DMS53 treated with DMSO at 0.1 percent for 48 hours (cell line): Measurements from ENCODE around the gene FAM149A.
A peak's percentile ranks its signal among the peaks of the same experiment; 100 is the strongest.

Experiments used
- DNase-seq: peaks from one replicate; lab custom pipeline; 2025; ENCODE audit not compliant: unreplicated experiment; lab: John Stamatoyannopoulos, UW

Gene FAM149A

DNA sequence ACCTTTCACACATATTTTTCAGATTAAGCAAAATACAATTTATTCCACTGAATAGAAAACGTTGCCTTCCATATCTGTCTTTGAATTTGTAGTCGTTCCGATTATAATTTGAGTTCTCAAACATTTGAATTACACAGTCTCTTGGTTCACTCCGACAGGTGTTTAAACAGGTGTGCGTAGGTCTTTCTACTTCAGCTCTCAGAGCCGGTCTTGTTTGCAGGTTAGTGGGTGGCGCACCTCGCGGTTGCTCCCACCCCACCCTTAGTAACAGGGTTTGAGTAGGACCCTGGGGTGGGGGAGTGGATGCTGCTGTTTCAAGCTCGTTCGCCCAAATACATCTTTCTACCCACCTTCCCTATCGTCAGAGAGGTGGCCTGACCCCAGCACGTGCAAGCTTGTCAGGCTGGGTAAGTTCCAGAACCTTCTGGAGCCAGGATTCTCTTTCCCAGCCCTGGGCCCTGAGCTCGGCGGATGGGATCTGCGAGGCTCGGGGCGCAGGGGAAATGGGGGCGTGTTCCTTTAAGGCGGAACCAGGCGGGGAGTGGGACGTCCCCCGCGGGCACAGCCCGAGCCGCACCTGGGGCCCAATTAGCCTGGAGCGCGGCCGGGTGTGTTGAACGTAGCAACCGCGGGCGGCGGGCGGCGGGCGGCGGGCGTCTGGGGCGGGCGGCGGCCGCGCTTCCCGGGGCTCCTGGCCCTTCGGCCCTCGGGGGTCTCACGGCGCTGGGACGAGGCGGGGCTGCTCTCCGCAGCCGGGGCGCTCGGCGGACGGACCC, at the start of gene FAM149A:
FAM149A (plus strand) TSS at position 591 of the 776 bp plus-strand sequence.
- DNase-seq = peak; percentile 32

DNA sequence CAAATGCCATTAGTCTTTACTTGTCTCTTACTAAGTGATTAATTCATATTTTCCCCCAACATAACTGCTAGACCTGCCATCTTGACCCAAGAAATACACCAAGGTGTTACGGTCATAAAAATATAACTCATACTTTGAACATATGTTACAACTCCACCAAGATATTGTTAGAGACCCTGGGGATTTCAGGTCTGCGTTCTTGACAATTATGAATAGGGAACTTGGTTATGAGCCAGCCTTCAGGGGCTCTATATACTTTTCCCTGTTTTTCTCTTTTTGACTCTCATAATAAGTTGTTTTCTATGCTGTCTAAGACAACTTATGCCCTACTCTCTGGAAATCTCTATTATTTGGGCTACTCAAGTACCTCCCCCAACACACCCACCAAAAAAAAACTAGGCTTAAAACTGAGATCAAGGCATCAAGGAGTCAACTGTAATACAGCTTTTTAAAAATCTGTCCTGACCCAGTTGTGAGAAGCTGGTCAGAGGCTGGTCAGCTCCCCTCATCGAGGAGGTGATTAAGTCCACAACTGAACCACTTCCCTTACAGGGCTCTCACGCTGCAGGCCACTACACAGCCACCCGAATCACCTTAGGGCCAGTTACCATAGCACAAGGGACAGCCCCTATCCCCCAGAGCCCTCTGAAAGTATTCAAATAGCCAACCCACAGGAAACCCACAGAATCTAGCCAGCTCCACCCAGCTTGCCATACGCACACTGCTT, 46.1 kb upstream of the FAM149A start:
- DNase-seq = no peak

DNA sequence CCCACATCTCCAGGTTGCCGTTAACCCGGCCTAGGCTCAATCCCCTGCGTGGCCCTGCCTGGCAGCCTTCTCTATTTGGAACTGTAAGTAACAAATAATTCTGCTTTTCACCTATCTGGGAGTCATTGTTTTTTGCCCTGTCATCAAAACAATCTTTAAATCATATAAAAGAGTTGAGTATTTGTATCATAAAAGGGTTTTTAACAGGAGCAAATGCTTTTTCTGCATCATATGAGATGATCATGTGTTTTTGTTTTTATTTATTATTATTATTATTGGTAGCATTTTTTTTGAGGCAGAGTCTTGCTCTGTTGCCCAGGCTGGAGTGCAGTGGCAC, 45.6 kb upstream of the FAM149A start:
- no peak for DNase-seq

DNA sequence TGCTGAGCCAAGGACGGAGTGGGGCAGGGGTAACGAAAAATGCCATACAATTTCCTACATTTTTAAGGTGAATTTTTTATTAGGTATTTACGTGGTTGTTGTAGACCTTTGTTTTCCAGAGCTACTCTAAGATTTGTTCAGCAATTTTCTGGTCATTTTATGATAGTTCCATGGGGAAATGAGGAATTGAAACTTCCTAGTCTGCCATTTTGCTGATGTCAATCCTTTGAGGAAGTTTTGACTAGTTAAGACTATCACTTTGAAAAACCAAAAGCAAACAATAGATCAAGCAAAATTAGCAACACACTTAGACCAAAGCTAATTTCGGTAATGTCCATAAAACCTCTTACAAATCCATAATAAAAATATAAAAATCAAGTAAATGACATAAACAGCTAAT, 42.6 kb upstream of the FAM149A start:
- DNase-seq = no peak

DNA sequence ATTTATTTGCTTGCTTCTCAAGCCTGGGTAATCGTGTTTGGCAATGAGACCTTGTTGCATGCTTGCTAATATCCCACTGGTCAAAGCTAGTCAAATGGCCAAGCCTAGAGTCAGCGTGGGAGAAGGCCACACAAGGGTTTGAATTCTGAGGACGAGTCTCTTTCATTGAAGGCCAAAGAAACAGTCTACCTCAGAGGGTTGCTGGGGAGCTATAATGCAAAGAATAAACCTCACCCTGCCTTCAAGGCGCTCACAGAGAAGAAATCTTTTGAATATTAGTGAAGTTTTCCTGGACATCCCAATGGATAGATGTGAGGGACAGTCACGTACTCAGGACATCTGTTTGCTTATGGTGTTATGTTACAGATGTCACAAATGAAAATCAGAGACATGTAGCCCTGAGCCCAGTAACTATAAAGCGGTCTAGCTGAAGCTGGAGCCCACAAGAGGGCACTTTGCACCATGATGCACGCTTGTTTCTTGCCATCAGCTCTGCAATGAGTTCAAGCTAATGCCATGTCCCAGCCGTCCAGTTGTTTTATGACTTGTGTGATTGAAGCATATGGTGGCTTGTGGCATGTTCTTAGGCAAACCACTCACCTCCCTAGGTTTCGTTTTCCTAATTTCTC, 36.6 kb upstream of the FAM149A start:
- peak; percentile 84 for DNase-seq

DNA sequence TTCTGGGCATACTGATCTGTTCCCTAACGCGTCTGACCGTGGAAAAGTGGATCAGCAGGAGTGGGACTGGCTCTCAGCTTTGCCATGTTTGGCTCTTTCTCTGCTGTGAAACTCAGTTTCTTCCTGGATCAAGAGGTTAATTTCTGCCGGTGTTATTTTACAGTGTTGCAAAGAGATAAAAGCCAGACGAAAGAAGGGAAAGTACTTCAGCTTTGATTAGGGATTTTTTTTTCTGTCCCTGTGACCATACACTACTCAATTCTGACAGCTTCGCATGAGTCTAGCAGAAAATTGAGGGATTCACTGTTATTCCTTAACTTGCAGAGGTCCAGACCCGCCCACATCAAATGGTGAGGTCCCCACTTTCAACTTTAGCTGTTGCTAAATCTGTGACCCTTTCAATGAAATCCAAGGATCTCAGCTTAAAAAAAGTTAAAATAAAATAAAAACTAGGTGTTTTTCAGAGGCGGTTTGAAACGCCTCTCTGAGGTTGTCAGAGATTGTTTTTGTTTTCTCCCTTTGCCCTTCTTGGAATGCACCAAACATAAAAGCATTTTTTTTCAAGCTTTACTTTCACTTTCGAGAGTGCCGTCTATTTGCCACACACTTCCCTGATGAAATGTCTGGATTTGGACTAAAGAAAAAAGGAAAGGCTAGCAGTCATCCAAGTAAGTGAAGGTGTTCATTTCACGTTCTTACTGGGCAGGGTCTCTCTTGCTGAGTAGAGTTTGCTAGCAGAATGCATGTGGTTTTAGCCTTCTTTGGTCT, 35.7 kb upstream of the FAM149A start, which contains the start of gene TLR3:
TLR3 (plus strand) TSS at position 576 of the 768 bp plus-strand sequence. CDS start 7,464 bp downstream, outside the sequence.
- DNase-seq = peak; percentile 4

DNA sequence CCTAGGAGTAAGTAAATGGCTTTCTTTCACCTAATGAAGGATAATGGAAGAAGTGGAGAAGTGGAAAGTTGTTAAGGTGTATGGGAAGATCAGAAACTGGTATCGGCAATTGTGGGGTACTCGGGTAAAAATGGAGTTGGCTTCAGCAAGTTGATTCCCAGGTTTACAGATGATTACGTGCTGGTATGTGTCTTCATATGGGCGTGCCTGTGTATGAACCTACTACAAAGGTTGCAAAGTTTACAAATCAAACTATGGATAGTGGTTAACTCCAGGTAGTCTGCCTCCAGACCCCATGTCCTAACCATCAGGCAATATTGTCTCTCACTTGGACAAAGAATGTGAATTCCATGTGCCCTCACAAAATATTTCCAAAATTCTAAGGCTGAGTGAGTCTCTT, 34.8 kb upstream of the FAM149A start:
- no peak for DNase-seq

DNA sequence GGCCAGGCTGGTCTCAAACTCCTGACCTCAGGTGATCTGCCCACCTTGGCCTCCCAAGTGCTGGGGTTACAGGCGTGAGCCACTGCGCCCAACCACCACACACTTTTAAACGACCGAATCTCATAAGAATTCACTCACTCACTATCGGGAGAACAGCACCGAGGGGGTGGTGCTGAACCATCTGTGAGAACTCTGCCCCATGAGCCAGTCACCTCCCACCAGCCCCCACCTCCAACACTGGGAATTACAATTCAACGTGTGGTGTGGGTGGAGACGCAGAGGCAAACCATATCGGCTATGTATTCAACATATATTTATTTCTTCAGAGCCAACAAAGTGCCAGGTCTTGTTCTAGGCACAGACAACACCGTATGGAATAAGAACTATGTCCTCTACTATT, 32.0 kb upstream of the FAM149A start:
- no peak for DNase-seq

DNA sequence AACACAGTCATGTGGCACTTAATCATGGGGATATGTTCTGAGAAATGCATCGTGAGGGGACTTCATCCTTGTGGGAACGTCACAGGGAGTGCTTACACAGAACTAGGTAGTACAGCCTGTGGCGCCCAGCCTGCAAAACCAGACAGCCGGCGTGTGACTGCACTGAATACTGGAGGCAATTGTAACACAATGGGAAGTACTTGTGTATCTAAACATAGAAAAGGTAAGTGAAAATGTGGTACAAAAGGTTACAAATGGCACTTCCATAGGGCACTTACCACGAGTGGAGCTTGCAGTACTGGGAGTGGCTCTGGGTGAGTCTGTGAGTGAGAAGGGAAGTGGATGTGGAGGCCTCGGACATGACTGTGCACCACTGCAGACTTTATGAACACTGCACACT, 30.3 kb upstream of the FAM149A start:
- DNase-seq = no peak

DNA sequence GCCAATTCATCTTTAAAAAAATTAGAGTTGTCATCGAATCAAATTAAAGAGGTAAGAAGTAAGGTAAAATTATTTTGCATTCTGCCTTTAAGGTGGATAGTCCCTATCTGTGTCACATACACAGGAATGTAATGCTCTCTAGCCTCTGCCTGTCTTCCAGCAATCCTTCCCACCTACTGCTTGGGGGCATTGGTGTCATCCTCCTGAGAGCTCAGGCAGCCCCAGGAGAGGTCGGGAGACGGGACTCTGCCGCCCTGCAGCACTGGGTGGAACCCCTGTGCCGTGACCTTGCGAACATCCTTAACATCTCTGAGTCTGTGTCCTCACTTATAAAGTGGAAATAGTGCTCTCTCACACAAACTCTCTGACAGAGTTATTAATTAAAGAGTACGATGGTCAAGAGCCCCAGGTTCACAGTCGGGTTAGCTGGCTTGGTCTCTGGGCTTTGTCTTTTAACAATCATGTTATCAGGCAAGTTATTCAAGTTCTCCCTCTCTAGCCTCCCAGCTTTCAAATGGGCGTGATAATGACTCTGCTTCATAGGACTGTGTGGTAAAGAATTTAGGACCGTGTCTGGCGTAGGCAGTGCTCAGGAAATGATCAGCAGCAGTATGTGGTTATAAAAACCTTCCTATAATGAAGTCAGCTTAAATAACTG, 25.4 kb upstream of the FAM149A start:
- no peak for DNase-seq

DNA sequence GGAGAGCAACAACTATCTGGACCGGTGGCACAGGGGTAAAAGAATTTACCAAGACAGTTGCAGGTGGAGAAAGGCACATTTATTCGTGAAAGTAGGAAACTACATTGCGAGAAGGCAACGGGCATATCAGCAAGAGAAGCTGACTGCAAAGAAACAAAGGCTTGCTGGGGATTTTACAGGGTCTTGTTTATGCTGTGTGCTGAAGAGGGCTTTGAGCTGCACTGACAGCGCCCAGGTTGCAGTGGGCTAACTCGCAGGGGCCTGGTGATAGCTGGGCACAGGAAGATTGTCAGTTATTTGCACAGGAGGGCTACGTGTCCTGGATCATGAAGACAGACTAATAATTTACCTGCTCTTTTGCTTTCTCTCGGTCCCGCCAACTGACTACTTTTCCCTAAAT, 24.8 kb upstream of the FAM149A start:
- no peak for DNase-seq

DNA sequence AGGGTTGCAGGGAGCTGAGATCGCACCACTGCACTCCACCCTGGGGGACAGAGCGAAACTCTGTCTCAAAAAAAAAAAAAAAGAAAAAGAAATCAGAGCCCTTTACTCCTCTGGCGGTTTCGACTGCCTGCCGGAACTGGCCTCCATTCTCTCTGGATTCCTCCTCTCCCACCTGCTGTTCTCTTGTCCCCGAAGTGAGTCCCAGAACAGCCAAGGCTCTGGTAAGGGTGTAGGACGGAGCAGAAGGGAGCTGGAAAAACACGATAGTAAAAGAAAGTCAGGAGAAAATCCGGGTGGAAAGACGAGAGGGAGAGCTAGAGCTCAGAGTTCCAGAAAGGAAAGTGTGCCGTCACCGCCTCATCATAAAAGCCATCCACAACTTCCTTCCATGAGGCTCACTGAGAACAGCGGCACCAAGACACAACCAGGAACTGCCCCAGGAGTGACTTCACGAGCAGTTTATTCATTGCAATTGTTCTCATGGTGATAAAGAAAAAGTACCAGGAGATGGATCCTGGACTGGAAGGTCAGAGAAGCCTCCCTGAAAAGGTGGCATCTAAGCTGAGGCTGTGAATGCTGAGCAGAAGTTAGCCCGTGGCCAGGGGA, 23.2 kb upstream of the FAM149A start:
- DNase-seq = no peak

DNA sequence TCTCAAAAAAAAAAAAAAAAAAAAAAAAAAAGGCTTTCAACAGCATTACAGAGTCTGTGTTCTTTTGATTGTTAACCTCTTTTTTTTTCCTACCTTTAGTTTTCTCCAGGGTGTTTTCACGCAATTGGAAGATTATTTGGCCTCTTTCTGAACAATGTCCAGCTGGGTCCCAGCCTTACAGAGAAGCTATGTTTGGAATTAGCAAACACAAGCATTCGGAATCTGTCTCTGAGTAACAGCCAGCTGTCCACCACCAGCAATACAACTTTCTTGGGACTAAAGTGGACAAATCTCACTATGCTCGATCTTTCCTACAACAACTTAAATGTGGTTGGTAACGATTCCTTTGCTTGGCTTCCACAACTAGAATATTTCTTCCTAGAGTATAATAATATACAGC, 22.3 kb upstream of the FAM149A start:
- no peak for DNase-seq

DNA sequence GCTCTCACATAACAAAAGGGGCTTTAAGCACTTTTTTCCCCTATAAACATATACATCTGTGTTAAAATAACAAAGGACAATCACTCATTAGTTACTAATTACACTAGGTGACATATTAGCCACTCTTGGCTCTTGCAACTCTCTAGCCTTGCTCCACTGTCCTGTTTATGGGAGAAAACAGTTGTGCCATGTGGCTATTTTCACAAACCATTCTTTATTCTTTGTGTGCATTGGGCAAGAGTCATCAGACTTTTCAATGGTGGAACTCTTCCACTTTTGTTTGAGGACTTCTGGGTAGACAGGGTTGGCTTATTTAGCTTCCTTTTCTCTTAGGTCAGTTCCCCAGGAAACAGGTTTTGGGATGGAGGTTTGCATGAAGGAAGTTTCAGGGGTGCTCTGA, 16.0 kb upstream of the FAM149A start:
- no peak for DNase-seq

DNA sequence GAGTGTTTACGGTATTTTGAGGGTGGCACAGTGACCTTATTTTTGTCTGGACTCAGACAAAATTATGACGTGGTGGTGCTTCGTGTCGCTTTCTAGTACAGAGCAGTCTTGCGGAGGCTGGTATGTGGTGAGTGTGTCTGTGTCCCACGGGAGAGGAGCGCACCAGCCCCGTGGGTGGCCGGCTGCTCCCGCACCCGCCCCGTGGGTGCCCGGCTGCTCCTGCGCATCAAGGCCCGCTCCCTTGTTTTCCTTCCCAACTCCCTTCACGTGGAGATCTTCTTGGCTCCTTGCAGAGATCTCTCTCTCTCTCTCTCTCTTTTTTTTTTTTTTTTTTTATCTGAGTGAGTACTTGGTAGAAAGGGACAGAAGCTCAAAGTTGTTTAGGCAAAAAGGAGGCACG, 12.2 kb upstream of the FAM149A start:
- no peak for DNase-seq

DNA sequence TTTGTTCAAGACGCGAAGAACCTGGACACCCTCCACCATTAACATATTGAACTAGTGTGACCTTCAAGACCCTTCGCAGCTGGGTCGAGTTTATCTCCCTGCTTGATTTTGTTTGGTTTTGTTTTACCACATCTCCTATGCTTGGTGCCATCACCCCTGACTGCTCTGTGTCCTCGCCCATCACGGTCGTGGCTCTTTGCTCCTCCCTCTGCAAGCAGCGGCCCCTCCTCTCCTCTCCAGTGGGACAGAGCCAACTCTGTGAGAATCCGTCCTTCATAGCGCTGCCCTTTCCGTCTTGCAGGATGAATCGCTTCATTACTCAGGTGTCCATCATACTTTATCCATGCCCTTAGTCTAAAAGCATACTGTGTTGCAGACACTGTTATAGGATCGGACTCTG, 9.1 kb upstream of the FAM149A start:
- no peak for DNase-seq

DNA sequence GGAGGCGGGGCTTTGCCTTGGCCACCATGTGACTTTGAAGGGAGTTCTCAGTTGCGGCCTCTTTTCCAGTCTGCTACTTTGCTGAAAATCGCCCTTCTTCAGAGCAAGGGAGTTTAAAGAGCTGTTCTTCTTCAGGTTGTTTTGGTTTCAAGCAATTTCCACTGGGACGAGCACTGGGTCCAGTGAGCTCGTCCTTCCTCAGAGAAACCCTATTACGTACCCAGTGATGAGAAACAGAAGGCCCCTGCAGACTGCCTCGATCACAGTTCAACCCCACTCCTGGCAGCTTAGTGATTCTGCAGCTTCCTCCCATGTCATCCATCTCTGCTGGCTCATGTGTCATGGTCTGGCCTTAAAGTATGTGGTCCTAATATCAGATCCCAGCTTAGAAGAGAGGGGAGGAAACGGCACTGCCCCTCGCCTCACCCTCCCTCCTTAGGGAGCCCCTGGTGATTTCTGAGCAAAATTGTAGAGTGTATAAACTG, 7.8 kb upstream of the FAM149A start:
- no peak for DNase-seq

DNA sequence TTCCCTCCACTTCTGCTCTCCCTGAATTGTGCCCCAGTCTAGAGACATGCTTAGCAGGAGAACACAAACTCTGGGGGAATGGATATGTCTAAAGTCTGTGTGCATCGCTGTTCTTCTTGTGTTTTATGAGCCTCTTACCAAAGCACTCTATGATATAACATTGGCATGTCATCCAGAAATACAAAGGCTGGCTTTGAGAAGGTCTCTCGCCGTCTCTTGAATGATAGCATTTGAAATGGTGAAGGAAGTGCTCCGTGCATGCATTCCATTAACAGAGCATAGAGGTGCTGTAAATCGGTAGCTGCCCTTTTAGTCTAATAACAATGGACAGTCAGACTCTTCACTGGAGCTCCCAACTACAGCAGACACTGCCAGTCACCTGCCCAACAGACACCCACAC, 7.1 kb upstream of the FAM149A start:
- DNase-seq = no peak

DNA sequence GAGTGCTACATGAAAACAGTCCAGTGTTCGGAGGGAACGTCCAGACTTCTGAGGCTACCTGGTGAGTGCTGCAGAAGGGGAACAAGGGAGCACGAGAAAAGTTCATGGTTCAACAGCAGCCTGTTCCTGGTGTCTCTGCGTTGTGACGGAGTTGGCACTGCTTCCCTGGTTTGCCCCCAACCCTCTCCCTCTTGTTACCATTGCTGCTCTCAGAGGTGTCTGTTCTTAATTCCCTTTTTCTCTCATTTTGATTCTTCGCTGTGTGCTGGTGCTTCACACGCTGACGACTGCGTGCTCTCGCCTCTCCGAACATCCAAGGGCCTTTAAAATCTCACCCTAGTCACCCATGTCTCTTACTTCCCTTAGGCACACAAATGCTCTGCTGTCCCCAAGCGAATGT, 1.6 kb upstream of the FAM149A start:
- DNase-seq = no peak

DNA sequence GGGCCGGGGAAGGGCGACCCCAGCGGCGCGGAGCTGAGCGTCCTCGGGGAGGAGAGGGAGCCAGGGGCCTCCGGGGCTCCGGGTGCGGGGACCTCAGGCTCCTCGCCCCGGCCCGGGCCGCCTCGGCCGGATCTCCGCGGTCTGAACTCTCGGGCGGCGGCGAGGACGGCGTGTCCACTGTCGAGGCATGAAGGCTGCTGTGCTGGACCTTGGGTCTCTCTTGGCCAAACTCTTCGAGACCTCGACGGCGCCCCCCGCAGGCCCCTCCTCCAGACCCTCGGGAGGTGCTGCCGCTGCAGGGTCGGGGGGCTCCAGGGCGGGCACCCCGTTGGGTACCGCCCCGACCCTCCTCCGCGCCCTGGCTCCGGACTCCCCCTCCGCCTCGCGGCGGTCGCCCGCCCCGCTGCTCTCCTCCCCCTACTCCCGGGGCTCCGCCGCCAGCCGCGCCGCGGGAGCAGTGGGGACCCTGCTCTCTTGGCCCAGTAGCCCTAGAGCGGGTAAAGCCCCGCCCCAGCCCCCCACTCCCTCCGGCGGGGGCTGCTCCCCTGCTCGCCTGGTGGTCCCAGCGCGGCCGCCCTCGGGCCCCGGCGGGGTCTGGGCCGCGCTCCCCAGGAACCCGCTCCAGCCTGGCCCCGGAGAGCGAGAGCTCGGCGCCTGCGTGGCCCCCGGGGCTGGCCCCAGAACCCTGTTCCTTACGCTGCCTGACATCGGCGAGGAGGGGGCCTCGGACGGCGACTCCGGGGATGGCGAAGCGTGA, 564 bp downstream of the FAM149A start:
- no peak for DNase-seq
